ENCODE measurements around the gene UBE2H. TPM values are rescaled to one million over a fixed set of nuclear protein-coding genes. Genes with fewer than 3 reads are reported as not detected.

The UBE2H gene
- polyA plus RNA-seq, 1 donor (not counting 4 experiments of a cell fraction or from before 2014, with no cell fraction given): 130 TPM

DNA sequence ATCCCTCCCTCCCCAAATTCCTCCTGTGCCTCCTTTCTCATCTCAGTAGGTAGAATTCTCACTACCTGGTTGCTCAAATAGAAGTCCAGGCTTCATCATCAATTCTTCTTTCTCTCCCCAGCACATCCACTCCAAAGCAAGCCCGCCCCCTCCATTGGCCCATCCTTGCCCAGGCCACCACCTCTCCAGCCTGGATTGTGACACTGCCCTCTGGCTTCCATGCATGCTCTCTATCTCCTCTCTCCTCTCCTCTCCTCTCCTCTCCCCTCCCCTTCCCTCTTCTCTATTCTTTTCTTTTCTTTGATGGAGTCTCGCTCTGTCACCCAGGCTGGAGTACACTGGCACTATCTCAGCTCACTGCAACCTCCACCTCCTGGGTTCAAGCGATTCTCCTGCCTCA, 144.9 kb downstream of the UBE2H start:
- H3K27me3 ChIP-seq (ENCODE audit: control insufficient read depth, extremely low read depth, insufficient read depth, low read length): no peaks in the 10 kb centered on the region
- H3K4me3 ChIP-seq (ENCODE audit: control insufficient read depth in 2 of 3, extremely low read depth in 1 of 3, insufficient read depth in 2 of 3, low read depth in 1 of 3, low read length in 3 of 3): no peak overlapping the region
- H2AFZ ChIP-seq (ENCODE audit: control insufficient read depth, low read length): no peak overlapping the region
- H3K9me3 ChIP-seq (ENCODE audit: control insufficient read depth, low read depth, low read length): no peaks in the 10 kb centered on the region
- no peak for FAIRE-seq
- H3K4me2 ChIP-seq (ENCODE audit: control insufficient read depth, extremely low read depth, insufficient read depth, low read depth, low read length): no peak overlapping the region
- H3K36me3 ChIP-seq (ENCODE audit: control insufficient read depth in 2 of 2, extremely low read depth in 1 of 2, insufficient read depth in 2 of 2, low read length in 2 of 2): no peaks in the 10 kb centered on the region
- H3K4me1 ChIP-seq (ENCODE audit: control insufficient read depth, extremely low read depth, insufficient read depth, low read length): no peaks in the 10 kb centered on the region
- DNase-seq (ENCODE audit: low read depth, low spot score): no peak
- H3K9ac ChIP-seq (ENCODE audit: control insufficient read depth, extremely low read depth, insufficient read depth, low read length): no peak overlapping the region
- H4K20me1 ChIP-seq (ENCODE audit: control insufficient read depth, extremely low read depth, insufficient read depth, low read length): no peaks in the 10 kb centered on the region
- H3K79me2 ChIP-seq (ENCODE audit: control insufficient read depth, insufficient read depth, low read length): no peaks in the 10 kb centered on the region
- dilution Hi-C loops (cut with MboI; ENCODE audit: extremely low pct_ligation_motif_present, low sequenced_read_pairs): no loop called here
- no peaks in the 10 kb centered on the region for H3K9me1 ChIP-seq (ENCODE audit: control insufficient read depth, extremely low read depth, insufficient read depth, low read length)
- TF ChIP-seq EZH2 (IDR thresholded peaks at IDR 0.05; ENCODE audit: low read length): no peak
- TF ChIP-seq, protein P1, sequence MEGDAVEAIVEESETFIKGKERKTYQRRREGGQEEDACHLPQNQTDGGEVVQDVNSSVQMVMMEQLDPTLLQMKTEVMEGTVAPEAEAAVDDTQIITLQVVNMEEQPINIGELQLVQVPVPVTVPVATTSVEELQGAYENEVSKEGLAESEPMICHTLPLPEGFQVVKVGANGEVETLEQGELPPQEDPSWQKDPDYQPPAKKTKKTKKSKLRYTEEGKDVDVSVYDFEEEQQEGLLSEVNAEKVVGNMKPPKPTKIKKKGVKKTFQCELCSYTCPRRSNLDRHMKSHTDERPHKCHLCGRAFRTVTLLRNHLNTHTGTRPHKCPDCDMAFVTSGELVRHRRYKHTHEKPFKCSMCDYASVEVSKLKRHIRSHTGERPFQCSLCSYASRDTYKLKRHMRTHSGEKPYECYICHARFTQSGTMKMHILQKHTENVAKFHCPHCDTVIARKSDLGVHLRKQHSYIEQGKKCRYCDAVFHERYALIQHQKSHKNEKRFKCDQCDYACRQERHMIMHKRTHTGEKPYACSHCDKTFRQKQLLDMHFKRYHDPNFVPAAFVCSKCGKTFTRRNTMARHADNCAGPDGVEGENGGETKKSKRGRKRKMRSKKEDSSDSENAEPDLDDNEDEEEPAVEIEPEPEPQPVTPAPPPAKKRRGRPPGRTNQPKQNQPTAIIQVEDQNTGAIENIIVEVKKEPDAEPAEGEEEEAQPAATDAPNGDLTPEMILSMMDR (optimal IDR thresholded peaks at IDR 0.05 in 1 of 3, IDR thresholded peaks at IDR 0.05 in 1 of 3, conservative IDR thresholded peaks at IDR 0.05 in 1 of 3; ENCODE audit: extremely low read depth in 1 of 3, insufficient read depth in 2 of 3, low read length in 3 of 3): peak in 1 of 3 experiments; percentile 8
- H3K27ac ChIP-seq (ENCODE audit: control insufficient read depth, insufficient read depth, low read length): no peak overlapping the region

DNA sequence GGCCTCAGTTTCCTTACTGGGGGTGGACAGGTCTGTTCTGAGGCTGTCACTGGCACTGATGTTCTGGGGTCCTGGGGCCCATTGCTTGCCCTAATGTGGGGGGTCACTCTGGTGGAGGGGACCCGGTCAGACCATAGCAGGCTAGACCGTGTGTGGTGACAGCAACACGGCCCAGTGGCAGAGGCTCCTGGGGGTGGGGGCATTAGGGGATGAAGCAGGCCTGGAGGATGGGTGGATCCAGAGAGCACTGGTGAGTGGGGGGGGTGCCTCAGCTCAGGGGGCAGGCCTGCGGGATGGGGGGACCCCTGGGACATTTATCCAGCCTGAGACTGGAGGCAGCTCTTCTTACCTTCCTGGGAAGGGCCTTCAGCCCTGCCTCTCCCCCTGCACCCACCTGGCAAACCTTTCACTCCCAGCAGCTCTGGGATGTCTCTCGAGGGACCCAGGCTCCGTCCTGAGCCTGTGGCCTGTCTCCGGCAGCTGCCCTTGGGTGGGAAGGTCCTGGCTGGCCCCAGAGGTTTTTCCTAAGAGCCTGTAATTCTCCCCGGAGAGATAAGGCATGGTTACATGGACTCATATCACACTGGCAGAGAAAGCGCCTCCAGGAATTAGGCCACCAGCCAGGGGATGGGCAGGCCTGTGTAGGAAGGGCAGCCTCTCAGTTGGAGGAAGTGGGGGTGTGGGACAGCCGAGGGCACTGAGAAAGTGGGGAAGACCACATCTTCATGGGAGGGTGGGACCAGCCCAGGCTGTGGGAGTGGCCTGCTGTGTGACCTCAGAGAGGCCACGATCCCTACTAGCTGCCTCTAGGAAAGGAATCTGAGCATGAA, 147.7 kb downstream of the UBE2H start:
- H3K27ac ChIP-seq (ENCODE audit: control insufficient read depth, insufficient read depth, low read length): no peak overlapping the region
- no peaks in the 10 kb centered on the region for H3K4me1 ChIP-seq (ENCODE audit: control insufficient read depth, extremely low read depth, insufficient read depth, low read length)
- DNase-seq (ENCODE audit: low read depth, low spot score): no peak
- H3K79me2 ChIP-seq (ENCODE audit: control insufficient read depth, insufficient read depth, low read length): no peaks in the 10 kb centered on the region
- TF ChIP-seq, protein P1 (optimal IDR thresholded peaks at IDR 0.05 in 1 of 3, IDR thresholded peaks at IDR 0.05 in 1 of 3, conservative IDR thresholded peaks at IDR 0.05 in 1 of 3; ENCODE audit: extremely low read depth in 1 of 3, insufficient read depth in 2 of 3, low read length in 3 of 3): no peak
- no peak for TF ChIP-seq EZH2 (IDR thresholded peaks at IDR 0.05; ENCODE audit: low read length)
- H3K9me3 ChIP-seq (ENCODE audit: control insufficient read depth, low read depth, low read length): no peaks in the 10 kb centered on the region
- no peak for FAIRE-seq
- no peak overlapping the region for H3K4me3 ChIP-seq (ENCODE audit: control insufficient read depth in 2 of 3, extremely low read depth in 1 of 3, insufficient read depth in 2 of 3, low read depth in 1 of 3, low read length in 3 of 3)
- H3K4me2 ChIP-seq (ENCODE audit: control insufficient read depth, extremely low read depth, insufficient read depth, low read depth, low read length): no peak overlapping the region
- dilution Hi-C loops (cut with MboI; ENCODE audit: extremely low pct_ligation_motif_present, low sequenced_read_pairs): no loop called here
- no peaks in the 10 kb centered on the region for H3K36me3 ChIP-seq (ENCODE audit: control insufficient read depth in 2 of 2, extremely low read depth in 1 of 2, insufficient read depth in 2 of 2, low read length in 2 of 2)
- H3K27me3 ChIP-seq (ENCODE audit: control insufficient read depth, extremely low read depth, insufficient read depth, low read length): no peaks in the 10 kb centered on the region
- H2AFZ ChIP-seq (ENCODE audit: control insufficient read depth, low read length): no peak overlapping the region
- H3K9ac ChIP-seq (ENCODE audit: control insufficient read depth, extremely low read depth, insufficient read depth, low read length): no peak overlapping the region
- H3K9me1 ChIP-seq (ENCODE audit: control insufficient read depth, extremely low read depth, insufficient read depth, low read length): no peaks in the 10 kb centered on the region
- H4K20me1 ChIP-seq (ENCODE audit: control insufficient read depth, extremely low read depth, insufficient read depth, low read length): no peaks in the 10 kb centered on the region
